ENCODE measurements around the gene NID2. TPM values are rescaled to one million over a fixed set of nuclear protein-coding genes. Genes with fewer than 3 reads are reported as not detected.

NID2 gene
- total RNA-seq, 1 experiment from 2014 or later = 6.6 TPM

DNA sequence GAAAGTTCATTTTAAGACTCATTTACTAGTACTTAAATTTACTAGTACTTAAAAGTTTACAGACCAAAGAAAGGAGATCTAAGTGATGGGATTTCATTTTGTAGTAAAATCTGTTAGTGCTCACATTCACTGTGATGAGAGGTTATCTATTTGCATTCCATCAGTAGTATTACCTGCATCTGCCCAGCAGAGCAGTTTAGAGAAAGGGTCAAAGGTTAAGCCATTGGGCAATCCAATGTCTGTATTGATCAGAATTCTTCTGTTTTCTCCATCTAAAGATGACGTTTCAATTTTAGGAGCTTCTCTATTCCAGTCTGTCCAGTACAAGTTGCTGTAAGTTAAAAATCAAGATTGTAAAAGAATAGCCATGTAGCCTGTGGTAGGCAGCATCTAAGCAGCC lies 61.2 kb downstream of the NID2 start:
- no peak overlapping the region for H4K91ac ChIP-seq (ENCODE audit: insufficient read length, low read depth, low read length)
- no peaks in the 10 kb centered on the region for H3K23me2 ChIP-seq (ENCODE audit: insufficient read length, low read depth, low read length, poor library complexity, severe bottlenecking)
- H3K4me2 ChIP-seq (ENCODE audit: insufficient read depth, insufficient read length, low read length) = no peak overlapping the region
- no peak overlapping the region for H3K18ac ChIP-seq (ENCODE audit: insufficient read length, low read depth, low read length)
- H3K27me3 ChIP-seq (ENCODE audit: insufficient read depth, low read length) = no peaks in the 10 kb centered on the region
- no CpG with 5 or more reads among the region's 1 CpG for WGBS (ENCODE audit: extremely low coverage, insufficient read length, low lambda C conversion rate)
- no peak overlapping the region for H2AK5ac ChIP-seq (ENCODE audit: insufficient read length, low read length)
- no peak for DNase-seq
- H2BK15ac ChIP-seq (ENCODE audit: low read depth, low read length) = no peak overlapping the region
- no peak overlapping the region for H3K27ac ChIP-seq (ENCODE audit: insufficient read length, low read depth, low read length)
- H4K5ac ChIP-seq (ENCODE audit: insufficient read length, low read depth, low read length) = no peak overlapping the region
- H4K8ac ChIP-seq (replicated peaks; ENCODE audit: insufficient read length, low read depth, low read length) = no peak overlapping the region
- H3K4me1 ChIP-seq (ENCODE audit: insufficient read depth, low read length) = no peaks in the 10 kb centered on the region
- H2BK12ac ChIP-seq (ENCODE audit: insufficient read length, low read depth, low read length) = no peak overlapping the region
- peak overlapping the region in 1 of 3 experiments; percentile 70; a peak in 2 of 7 replicates for H3K27ac Mint-ChIP-seq
- no peak overlapping the region for H3K4ac ChIP-seq (ENCODE audit: low read depth, low read length)
- H3K9me3 Mint-ChIP-seq = no peaks in the 10 kb centered on the region
- H2AFZ ChIP-seq (ENCODE audit: low read length) = no peak overlapping the region
- peaks cover 18 to 21% of the 10 kb centered on the region in 2 experiments for H3K4me1 Mint-ChIP-seq
- no peak overlapping the region for H3T11ph ChIP-seq (ENCODE audit: low read length)
- H3K9me3 ChIP-seq (ENCODE audit: control insufficient read depth, low read depth, low read length) = no peaks in the 10 kb centered on the region
- no peak overlapping the region for H2BK20ac ChIP-seq (ENCODE audit: low read depth, low read length, poor library complexity, severe bottlenecking)
- H3K27me3 Mint-ChIP-seq (ENCODE audit: low read depth) = no peaks in the 10 kb centered on the region
- H3K79me2 ChIP-seq (ENCODE audit: insufficient read depth, low read length) = no peaks in the 10 kb centered on the region
- H2BK120ac ChIP-seq (ENCODE audit: low read depth, low read length, poor library complexity, severe bottlenecking) = no peak overlapping the region
- H3K23ac ChIP-seq (ENCODE audit: insufficient read length, low read depth, low read length) = no peak overlapping the region
- H3K79me1 ChIP-seq (ENCODE audit: insufficient read depth, low read depth, low read length, poor library complexity, severe bottlenecking) = no peaks in the 10 kb centered on the region
- no peak overlapping the region for H3K14ac ChIP-seq (ENCODE audit: insufficient read depth, low read length)
- TF ChIP-seq, protein P1, sequence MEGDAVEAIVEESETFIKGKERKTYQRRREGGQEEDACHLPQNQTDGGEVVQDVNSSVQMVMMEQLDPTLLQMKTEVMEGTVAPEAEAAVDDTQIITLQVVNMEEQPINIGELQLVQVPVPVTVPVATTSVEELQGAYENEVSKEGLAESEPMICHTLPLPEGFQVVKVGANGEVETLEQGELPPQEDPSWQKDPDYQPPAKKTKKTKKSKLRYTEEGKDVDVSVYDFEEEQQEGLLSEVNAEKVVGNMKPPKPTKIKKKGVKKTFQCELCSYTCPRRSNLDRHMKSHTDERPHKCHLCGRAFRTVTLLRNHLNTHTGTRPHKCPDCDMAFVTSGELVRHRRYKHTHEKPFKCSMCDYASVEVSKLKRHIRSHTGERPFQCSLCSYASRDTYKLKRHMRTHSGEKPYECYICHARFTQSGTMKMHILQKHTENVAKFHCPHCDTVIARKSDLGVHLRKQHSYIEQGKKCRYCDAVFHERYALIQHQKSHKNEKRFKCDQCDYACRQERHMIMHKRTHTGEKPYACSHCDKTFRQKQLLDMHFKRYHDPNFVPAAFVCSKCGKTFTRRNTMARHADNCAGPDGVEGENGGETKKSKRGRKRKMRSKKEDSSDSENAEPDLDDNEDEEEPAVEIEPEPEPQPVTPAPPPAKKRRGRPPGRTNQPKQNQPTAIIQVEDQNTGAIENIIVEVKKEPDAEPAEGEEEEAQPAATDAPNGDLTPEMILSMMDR (conservative IDR thresholded peaks at IDR 0.05) = no peak
- H3K4me3 Mint-ChIP-seq = no peak overlapping the region
- no peak overlapping the region for H3K9ac ChIP-seq (ENCODE audit: extremely low read depth, insufficient read length, low read length)
- H3K56ac ChIP-seq (ENCODE audit: insufficient read length, low read depth, low read length) = no peak overlapping the region
- no peak overlapping the region for H2BK5ac ChIP-seq (ENCODE audit: insufficient read length, low read length)
- H3K36me3 Mint-ChIP-seq (ENCODE audit: insufficient read depth in 1 of 3, low read depth in 3 of 3) = peaks cover 30 to 86% (median 70%) of the 10 kb centered on the region in 3 experiments; a peak in 6 of 7 replicates
- H4K20me1 ChIP-seq (ENCODE audit: control insufficient read depth, insufficient read depth, insufficient read length) = no peaks in the 10 kb centered on the region

All from H9 (cell line).